IPS-18c (cell line): ENCODE data around the gene STK32A.
"Not testable (repeated sequence)": the region's sequence is repeated elsewhere in the genome, so short reads cannot be mapped to it uniquely, and the experiment has no call there.

Experiments used
- H3K4me3 ChIP-seq: 2 replicates; pipeline ENCODE4 v1.7.0; 2013; ENCODE audit warnings: low read depth, mild to moderate bottlenecking, low read length, moderate library complexity; ENCODE audit not compliant: insufficient read depth
- H3K9me3 ChIP-seq: one replicate; pipeline ENCODE4 v1.6.1; 2013; ENCODE audit warnings: mild to moderate bottlenecking, low read length, moderate library complexity; ENCODE audit not compliant: control insufficient read depth, insufficient read depth

The STK32A gene

GRCh38 chr5:147240266-147240985 lies 5.6 kb downstream of the STK32A start:
- no peak overlapping the region for H3K4me3 ChIP-seq
- H3K9me3 ChIP-seq: no peaks in the 10 kb centered on the region

GRCh38 chr5:147243238-147243637 lies 8.4 kb downstream of the STK32A start:
- not testable (repeated sequence) for H3K4me3 ChIP-seq, H3K9me3 ChIP-seq

GRCh38 chr5:147245381-147246165 lies 10.7 kb downstream of the STK32A start:
- H3K4me3 ChIP-seq: no peak overlapping the region
- H3K9me3 ChIP-seq: no peaks in the 10 kb centered on the region

GRCh38 chr5:147248561-147248960 lies 13.7 kb downstream of the STK32A start:
- Histone ChIP-seq H3K9me3 (no peaks in the 10 kb centered on the region), H3K4me3 (no peak overlapping the region)

- Histone ChIP-seq H3K9me3 (no peaks in the 10 kb centered on the region), H3K4me3 (no peak overlapping the region)
Observed at GRCh38 chr5:147259837-147260236, 25.0 kb downstream of the STK32A start.

- Histone ChIP-seq H3K9me3 (no peaks in the 10 kb centered on the region), H3K4me3 (no peak overlapping the region)
Observed at GRCh38 chr5:147267082-147267832, 32.4 kb downstream of the STK32A start.

GRCh38 chr5:147276497-147276896 lies 41.7 kb downstream of the STK32A start:
- Histone ChIP-seq H3K4me3 (no peak overlapping the region), H3K9me3 (no peaks in the 10 kb centered on the region)

- Histone ChIP-seq H3K9me3 (no peaks in the 10 kb centered on the region), H3K4me3 (no peak overlapping the region)
Observed at GRCh38 chr5:147286296-147286695, 51.5 kb downstream of the STK32A start.

GRCh38 chr5:147287110-147287509 lies 52.3 kb downstream of the STK32A start:
- Histone ChIP-seq H3K9me3 (no peaks in the 10 kb centered on the region), H3K4me3 (no peak overlapping the region)

GRCh38 chr5:147290261-147290660 lies 55.4 kb downstream of the STK32A start:
- Histone ChIP-seq H3K4me3 (no peak overlapping the region), H3K9me3 (no peaks in the 10 kb centered on the region)

GRCh38 chr5:147303251-147303650 lies 68.4 kb downstream of the STK32A start:
- H3K4me3 ChIP-seq: no peak overlapping the region
- H3K9me3 ChIP-seq: no peaks in the 10 kb centered on the region

- no peaks in the 10 kb centered on the region for H3K9me3 ChIP-seq
- H3K4me3 ChIP-seq: no peak overlapping the region
Observed at GRCh38 chr5:147303976-147304375, 69.2 kb downstream of the STK32A start.

GRCh38 chr5:147305147-147305546 lies 70.3 kb downstream of the STK32A start:
- H3K9me3 ChIP-seq: no peaks in the 10 kb centered on the region
- no peak overlapping the region for H3K4me3 ChIP-seq

GRCh38 chr5:147306351-147306750 lies 71.5 kb downstream of the STK32A start:
- no peak overlapping the region for H3K4me3 ChIP-seq
- H3K9me3 ChIP-seq: no peaks in the 10 kb centered on the region

- no peak overlapping the region for H3K4me3 ChIP-seq
- H3K9me3 ChIP-seq: no peaks in the 10 kb centered on the region
Observed at GRCh38 chr5:147307170-147307569, 72.3 kb downstream of the STK32A start.

GRCh38 chr5:147309621-147310020 lies 74.8 kb downstream of the STK32A start:
- no peak overlapping the region for H3K4me3 ChIP-seq
- H3K9me3 ChIP-seq: no peaks in the 10 kb centered on the region

GRCh38 chr5:147310059-147310704 lies 75.4 kb downstream of the STK32A start:
- Histone ChIP-seq H3K4me3 (no peak overlapping the region), H3K9me3 (no peaks in the 10 kb centered on the region)
